K562 (cell line): ENCODE data around the gene CCDC187. TPM values are rescaled to one million over a fixed set of nuclear protein-coding genes. Genes with fewer than 3 reads are reported as not detected.

Experiments used
- CCNT2 ChIP-seq: IDR thresholded peaks from 2 replicates; pipeline ENCODE4 v1.6.1; 2011; ENCODE audit warnings: borderline replicate concordance, low read depth, mild to moderate bottlenecking, moderate library complexity, mixed read lengths, low read length; ENCODE audit not compliant: insufficient read length; ENCODE audit errors: extremely low read depth
- CHD4 ChIP-seq: fragments of 200-600 bp; sonication (generic); IDR thresholded peaks from 3 replicates; pipeline ENCODE4 v1.6.1; 2012; ENCODE audit warnings: low read depth, mild to moderate bottlenecking, mixed read lengths, low read length, inconsistent platforms; ENCODE audit not compliant: insufficient read depth, insufficient replicate concordance, poor library complexity, severe bottlenecking
- CXXC5 ChIP-seq: fragments of 250-450 bp; sonication (Bioruptor Pico); IDR thresholded peaks from 2 replicates; pipeline ENCODE4 v1.8.0; 2022; ENCODE audit warnings: inconsistent platforms, mild to moderate bottlenecking, moderate library complexity
- DACH1 ChIP-seq: fragments of 450-650 bp; IDR thresholded peaks from 2 replicates; pipeline ENCODE4 v1.6.1; 2018; ENCODE audit not compliant: partially characterized antibody
- DDX20 ChIP-seq: fragments of 450-650 bp; IDR thresholded peaks from 2 replicates; pipeline ENCODE4 v1.6.1; 2016; ENCODE audit warnings: missing genetic modification characterization, low read depth, mild to moderate bottlenecking, missing compliant biosample characterization, moderate library complexity
- HDAC3 ChIP-seq: fragments of 450-650 bp; IDR thresholded peaks from 2 replicates; pipeline ENCODE4 v1.6.1; 2018; ENCODE audit warnings: borderline replicate concordance, mild to moderate bottlenecking, moderate library complexity; ENCODE audit not compliant: partially characterized antibody
- PHB ChIP-seq: fragments of 250-450 bp; sonication (Bioruptor Pico); IDR thresholded peaks from 2 replicates; pipeline ENCODE4 v1.5.0; 2021
- SREBF2 ChIP-seq: sonication (generic); formaldehyde crosslinking; IDR thresholded peaks from 2 replicates; pipeline ENCODE4 v1.4.0; 2020; ENCODE audit warnings: mild to moderate bottlenecking, missing genetic modification reagents
- SRSF9 ChIP-seq: fragments of 200-400 bp; formaldehyde crosslinking; IDR thresholded peaks from 2 replicates; pipeline ENCODE4 v1.6.1; 2017; ENCODE audit warnings: low read depth, low read length, borderline replicate concordance
- TCF15 ChIP-seq: fragments of 250-450 bp; sonication (Bioruptor Pico); IDR thresholded peaks from 2 replicates; pipeline ENCODE4 v1.8.0; 2022; ENCODE audit warnings: moderate library complexity, mild to moderate bottlenecking, inconsistent platforms
- ZBTB7A ChIP-seq: IDR thresholded peaks from 2 replicates; pipeline ENCODE4 v1.6.1; 2011; ENCODE audit warnings: low read depth, mild to moderate bottlenecking, low read length, moderate library complexity, borderline replicate concordance; ENCODE audit not compliant: control insufficient read depth
- ZNF175 ChIP-seq: fragments of 200-800 bp; sonication (Bioruptor generic); IDR thresholded peaks from 2 replicates; pipeline ENCODE4 v1.6.1; 2016; ENCODE audit warnings: low read depth, mild to moderate bottlenecking, missing genetic modification characterization, missing compliant biosample characterization
- ZNF395 ChIP-seq: fragments of 200-800 bp; sonication (Bioruptor generic); IDR thresholded peaks from 2 replicates; pipeline ENCODE4 v1.6.1; 2017; ENCODE audit warnings: missing genetic modification characterization, missing compliant biosample characterization
- ZNF407 ChIP-seq: fragments of 450-650 bp; IDR thresholded peaks from 2 replicates; pipeline ENCODE4 v1.6.1; 2016; ENCODE audit warnings: low read depth
- polyA plus RNA-seq, 8 experiments: library from polyadenylated mRNA; depleted of rRNA in 4 of 8; stranded (reverse) in 5 of 8; unstranded in 3 of 8; fragments of >200 nt; fragmentation: Nextera tagmentation in 2 of 8; fragmentation: Illumina TruSeq in 1 of 8; extraction: Ambion mirVana in 2 of 8; extraction: Trizol in 1 of 8; gene quantifications; 2 replicates each; pipeline versions ENCODE4 v1.2.1 to v1.2.3, GENCODE V29; 2011 to 2014; ENCODE audit warnings: inconsistent platforms in 1 of 8, missing spikeins in 1 of 8
- total RNA-seq, 7 experiments: library from RNA; depleted of rRNA in 6 of 7; stranded (reverse); fragments of >200 nt in 6 of 7; fragmentation: Illumina TruSeq in 2 of 7; extraction: Trizol in 2 of 7; gene quantifications; 2 replicates each; pipeline versions ENCODE4 v1.2.1 to v1.2.3, GENCODE V29; 2011 to 2021; ENCODE audit warnings: low replicate concordance in 1 of 7

The CCDC187 gene
- total and polyA plus RNA-seq, 9 of the 15 experiments (the other 6 are each of a cell fraction or from before 2014, with no cell fraction given) = not detected

- TF ChIP-seq TCF15 (no peak), DACH1 (no peak), DDX20 (tag) (no peak), HDAC3 (no peak), ZBTB7A (peak; percentile 33; the same call in 1 of the 2 replicates), SRSF9 (no peak), ZNF175 (CRISPR knock-in tag) (no peak), SREBF2 (no peak), CCNT2 (no peak), PHB (CRISPR knock-in tag) (no peak), CHD4 (no peak), ZNF395 (no peak), ZNF407 (no peak), CXXC5 (CRISPR knock-in tag) (no peak)
Measured at GRCh38 chr9:136311051-136312008, 7.4 kb upstream of the CCDC187 start (continued).
